Measurements from ENCODE around the gene P2RY2. TPM values are rescaled to one million over a fixed set of nuclear protein-coding genes. Genes with fewer than 3 reads are reported as not detected.

The P2RY2 gene
- total and polyA plus RNA-seq, 10 of the 15 experiments (the other 5 are each of a cell fraction or from before 2014, with no cell fraction given), result 0.03 to 0.23 (median 0.17) TPM; not detected in 7

- no peak overlapping the region for H3K4me3 ChIP-seq
- H3K9ac ChIP-seq (ENCODE audit: control insufficient read depth, insufficient read depth, low read length), result no peak overlapping the region
- 62% methylated on average over 5 of the region's 5 CpGs for WGBS (ENCODE audit: insufficient coverage, insufficient replicate concordance, low lambda C conversion rate, missing lambda C conversion rate)
- intact Hi-C loops (cut with micrococcal nuclease; ENCODE audit: unreplicated experiment) (no loop called here), in situ Hi-C loops (cut with MboI) (no loop called here)
- SMC1A ChIA-PET (ENCODE audit: uncharacterized antibody, unreplicated experiment), result no interaction called here
- RAD21 ChIA-PET (ENCODE audit: unreplicated experiment), result interaction anchor here (1.8 kb wide), 1 partner anchor 29 kb away, joined by 7 read pairs; no protein-coding TSS in a partner anchor
- DNase-seq (ENCODE audit: low read depth, low spot score), result no peak
- BruUV-seq (replicated peaks), result no TSS peak
- POLR2A ChIA-PET, result no interaction called here
- no peak overlapping the region for H3K27ac ChIP-seq (ENCODE audit: control insufficient read depth, insufficient read depth)
- no peak for FAIRE-seq
- no peaks in the 10 kb centered on the region for H4K20me1 ChIP-seq (ENCODE audit: control insufficient read depth, insufficient read depth)
- no peaks in the 10 kb centered on the region; a peak in 1 of 4 replicates for H3K27me3 ChIP-seq (replicated peaks in 1 of 2; ENCODE audit: control insufficient read depth in 2 of 2, insufficient read depth in 2 of 2, low read length in 1 of 2)
- H3K4me1 ChIP-seq (ENCODE audit: control insufficient read depth, insufficient read depth, low read length), result peaks cover 12% of the 10 kb centered on the region
- no peaks in the 10 kb centered on the region for H3K9me3 ChIP-seq (replicated peaks; ENCODE audit: control insufficient read depth, insufficient read depth, low read length)
- no peak overlapping the region for H2AFZ ChIP-seq (ENCODE audit: control insufficient read depth, low read depth, low read length)
- CTCF ChIA-PET, result no interaction called here
- H3K36me3 ChIP-seq (ENCODE audit: control insufficient read depth in 2 of 2, insufficient read depth in 2 of 2, low read length in 1 of 2), result no peaks in the 10 kb centered on the region
- TF ChIP-seq CBX5 (IDR thresholded peaks at IDR 0.05; ENCODE audit: low read depth) (no peak), E2F8 (IDR thresholded peaks at IDR 0.05; ENCODE audit: low read depth, partially characterized antibody) (no peak), SUPT20H (IDR thresholded peaks at IDR 0.05; ENCODE audit: borderline replicate concordance, control insufficient read depth, low read depth, low read length) (no peak), CHD4 (IDR thresholded peaks at IDR 0.05) (no peak), PAX8 (IDR thresholded peaks at IDR 0.05) (no peak), KAT2A (conservative IDR thresholded peaks at IDR 0.05; ENCODE audit: control insufficient read depth, low read depth, low read length) (no peak), NFYB (IDR thresholded peaks at IDR 0.05; ENCODE audit: insufficient read depth, low read depth, low read length) (no peak), CHD1 (IDR thresholded peaks at IDR 0.05; ENCODE audit: low read depth, low read length) (no peak), SMARCA5 (IDR thresholded peaks at IDR 0.05) (no peak), BACH1 (IDR thresholded peaks at IDR 0.05; ENCODE audit: borderline replicate concordance) (no peak), RELA (IDR thresholded peaks at IDR 0.05; ENCODE audit: borderline replicate concordance, partially characterized antibody) (no peak), HCFC1 (IDR thresholded peaks at IDR 0.05; ENCODE audit: low read length) (no peak), FOS (IDR thresholded peaks at IDR 0.05; ENCODE audit: borderline replicate concordance, extremely low read depth, insufficient read length) (no peak), FOXK2 (IDR thresholded peaks at IDR 0.05) (no peak), BRCA1 (IDR thresholded peaks at IDR 0.05; ENCODE audit: low read depth, low read length) (no peak), MLLT1 (IDR thresholded peaks at IDR 0.05) (no peak), MAX (IDR thresholded peaks at IDR 0.05; ENCODE audit: low read depth, low read length) (no peak), NKRF (conservative IDR thresholded peaks at IDR 0.05) (no peak)
- H3K4me2 ChIP-seq (ENCODE audit: control insufficient read depth, insufficient read depth), result no peak overlapping the region
- no peaks in the 10 kb centered on the region for H3K79me2 ChIP-seq (ENCODE audit: control insufficient read depth, insufficient read depth, low read length)
- no peak for ATAC-seq
These were observed 2.6 kb upstream of the P2RY2 start for GRCh38 chr11:73215191-73216134.

Measured in GM12878 (cell line).